ENCODE data around the gene MRPL38. TPM values are rescaled to one million over a fixed set of nuclear protein-coding genes. Genes with fewer than 3 reads are reported as not detected.

MRPL38 gene
- total RNA-seq, 2 donors from 2014 or later, result 40.3 to 85.6 TPM

GRCh38 chr17:75902406-75902805 is 2.3 kb downstream of the MRPL38 start:
- Histone ChIP-seq H3K36me3 (peaks cover 9 to 18% of the 10 kb centered on the region in 2 donors), H3K27me3 (replicated peaks; ENCODE audit: insufficient read depth) (no peaks in the 10 kb centered on the region), H3K27ac (no peak overlapping the region), H3K4me1 (replicated peaks) (peaks cover 3% of the 10 kb centered on the region), H3K9me3 (no peaks in the 10 kb centered on the region), H3K4me3 (no peak overlapping the region)
- 95% methylated on average over 6 of the region's 6 CpGs for WGBS
- no peak for DNase-seq (ENCODE audit: low spot score)
- intact Hi-C loops (cut with DNase I), result no loop called here
- TF ChIP-seq POLR2A (IDR thresholded peaks at IDR 0.05) (no peak), CTCF (IDR thresholded peaks at IDR 0.05) (no peak), POLR2AphosphoS5 (IDR thresholded peaks at IDR 0.05) (no peak)

- WGBS, result 88% methylated on average over 15 of the region's 18 CpGs
- Histone ChIP-seq H3K27me3 (replicated peaks; ENCODE audit: insufficient read depth) (no peaks in the 10 kb centered on the region), H3K27ac (no peak overlapping the region), H3K4me1 (replicated peaks) (peaks cover 3% of the 10 kb centered on the region), H3K36me3 (peaks cover 9 to 18% of the 10 kb centered on the region in 2 donors), H3K4me3 (no peak overlapping the region), H3K9me3 (no peaks in the 10 kb centered on the region)
- intact Hi-C loops (cut with DNase I), result no loop called here
- TF ChIP-seq POLR2AphosphoS5 (IDR thresholded peaks at IDR 0.05) (no peak), POLR2A (IDR thresholded peaks at IDR 0.05) (no peak), CTCF (IDR thresholded peaks at IDR 0.05) (no peak)
- no peak for DNase-seq (ENCODE audit: low spot score)
Measured at GRCh38 chr17:75901727-75902126, 3.0 kb downstream of the MRPL38 start.

- intact Hi-C loops (cut with DNase I), result no loop called here
- Histone ChIP-seq H3K27me3 (replicated peaks; ENCODE audit: insufficient read depth) (no peaks in the 10 kb centered on the region), H3K9me3 (no peaks in the 10 kb centered on the region), H3K4me3 (no peak overlapping the region), H3K36me3 (peaks cover 9 to 18% of the 10 kb centered on the region in 2 donors), H3K4me1 (replicated peaks) (peaks cover 3% of the 10 kb centered on the region), H3K27ac (no peak overlapping the region)
- no peak for TF ChIP-seq CTCF (IDR thresholded peaks at IDR 0.05)
- 89% methylated on average over 13 of the region's 13 CpGs for WGBS
- DNase-seq (ENCODE audit: low spot score), result no peak
Measured at GRCh38 chr17:75900691-75901533, 3.8 kb downstream of the MRPL38 start.

- Histone ChIP-seq H3K27ac (no peak overlapping the region), H3K4me3 (no peak overlapping the region), H3K27me3 (replicated peaks; ENCODE audit: insufficient read depth) (no peaks in the 10 kb centered on the region), H3K4me1 (replicated peaks) (peaks cover 5% of the 10 kb centered on the region), H3K36me3 (peaks cover 9 to 18% of the 10 kb centered on the region in 2 donors), H3K9me3 (no peaks in the 10 kb centered on the region)
- intact Hi-C loops (cut with DNase I), result loop anchor here (5.0 kb wide), 1 partner anchor 113 kb away; no protein-coding TSS in a partner anchor
- 96% methylated on average over 15 of the region's 23 CpGs for WGBS
- DNase-seq (ENCODE audit: low spot score), result no peak
- TF ChIP-seq CTCF (IDR thresholded peaks at IDR 0.05) (no peak), POLR2AphosphoS5 (IDR thresholded peaks at IDR 0.05) (no peak), POLR2A (IDR thresholded peaks at IDR 0.05) (no peak)
Measured at GRCh38 chr17:75899767-75900468, 4.8 kb downstream of the MRPL38 start.
